Stomach (tissue), 9 donors: ENCODE results near the gene TMEM51. TPM values are rescaled to one million over a fixed set of nuclear protein-coding genes. Genes with fewer than 3 reads are reported as not detected.

Experiments
- DNase-seq, 2 donors: peaks; one replicate each; pipeline versions ENCODE4 v3.0.0 to v3.0.0-alpha.2; 2013 to 2019
- H3K27ac ChIP-seq, 5 donors: fragments of 200-600 bp in 4 of 5; sonication (generic) in 4 of 5; one replicate each; pipeline ENCODE4 v1.5.1; 2013 to 2019; ENCODE audit warnings: mild to moderate bottlenecking in 1 of 5, moderate library complexity in 1 of 5
- H3K27me3 ChIP-seq, 3 donors: fragments of 200-600 bp; sonication (generic); one replicate each; pipeline ENCODE4 v1.5.1; 2017 to 2019; ENCODE audit warnings: mixed run types in 1 of 3
- H3K36me3 ChIP-seq, 4 donors: fragments of 200-600 bp; sonication (generic); 1 replicate in 3 of 4; 2 replicates in 1 of 4; pipeline ENCODE4 v1.5.1; 2016 to 2019
- H3K4me1 ChIP-seq, 4 donors: fragments of 200-600 bp; sonication (generic); one replicate each; pipeline ENCODE4 v1.5.1; 2016 to 2019
- H3K4me3 ChIP-seq, 4 donors: fragments of 200-600 bp; sonication (generic) in 3 of 4; one replicate each; pipeline ENCODE4 v1.5.1; 2016 to 2019; ENCODE audit warnings: mild to moderate bottlenecking in 1 of 4
- H3K9me3 ChIP-seq, 4 donors: fragments of 200-600 bp; sonication (generic); one replicate each; pipeline ENCODE4 v1.5.1; 2016 to 2019
- EP300 ChIP-seq: sonication (generic); formaldehyde crosslinking; IDR thresholded peaks from one replicate; pipeline ENCODE4 v1.6.1; 2017; ENCODE audit warnings: antibody characterized with exemption
- POLR2A ChIP-seq, 4 donors: fragments of 450-650 bp; IDR thresholded peaks; one replicate each; pipeline ENCODE4 v1.6.1; 2016; ENCODE audit warnings: antibody characterized with exemption in 4 of 4, control low read depth in 2 of 4, mild to moderate bottlenecking in 1 of 4, moderate library complexity in 1 of 4
- POLR2AphosphoS5 ChIP-seq, 3 donors: sonication (generic); formaldehyde crosslinking; IDR thresholded peaks; one replicate each; pipeline ENCODE4 v1.6.1; 2016; ENCODE audit warnings: antibody characterized with exemption in 3 of 3
- WGBS, 5 donors: extraction: QIAGEN DNeasy Blood & Tissue Kit in 3 of 5; methylation state at CpG; one replicate each; pipeline versions ENCODE4 v1.1.5 to v1.1.7; 2013 to 2018; 5-methylcytosine and 5-hydroxymethylcytosine counted together
- intact Hi-C: fragments of 100-400 bp; cut with DNase I; formaldehyde crosslinking; loops from one replicate; pipeline ENCODE4 v1.15.1; 2023; ENCODE audit warnings: low total_unique reads
- polyA plus RNA-seq, 3 donors: library from polyadenylated mRNA; stranded (reverse); fragments of 200-250 nt; gene quantifications; one replicate each; pipeline ENCODE4 v1.2.3, GENCODE V29; 2013
- total RNA-seq, 5 donors: library from RNA; depleted of rRNA; stranded (reverse); fragments of >200 nt; gene quantifications; one replicate each; pipeline versions ENCODE4 v1.1.0 to v1.2.3, GENCODE V29; 2014 to 2016
- TF ChIP-seq, protein P1 (sequence below), 7 experiments: fragments of 450-650 bp in 4 of 7; fragments of 200-600 bp in 3 of 7; sonication (generic) in 3 of 7; IDR thresholded peaks; one replicate each; pipeline ENCODE4 v1.5.1; 2016 to 2019; ENCODE audit warnings: antibody characterized with exemption in 7 of 7, control low read depth in 2 of 7, mild to moderate bottlenecking in 1 of 7
- donor health status: healthy with polysubstance abuse.
- donor health status: Bipolar disorder and iron deficiency.
- donor health status: healthy.

Gene TMEM51
- total and polyA plus RNA-seq, 8 donors: 1.2 to 32.2 (median 15.1) TPM

DNA sequence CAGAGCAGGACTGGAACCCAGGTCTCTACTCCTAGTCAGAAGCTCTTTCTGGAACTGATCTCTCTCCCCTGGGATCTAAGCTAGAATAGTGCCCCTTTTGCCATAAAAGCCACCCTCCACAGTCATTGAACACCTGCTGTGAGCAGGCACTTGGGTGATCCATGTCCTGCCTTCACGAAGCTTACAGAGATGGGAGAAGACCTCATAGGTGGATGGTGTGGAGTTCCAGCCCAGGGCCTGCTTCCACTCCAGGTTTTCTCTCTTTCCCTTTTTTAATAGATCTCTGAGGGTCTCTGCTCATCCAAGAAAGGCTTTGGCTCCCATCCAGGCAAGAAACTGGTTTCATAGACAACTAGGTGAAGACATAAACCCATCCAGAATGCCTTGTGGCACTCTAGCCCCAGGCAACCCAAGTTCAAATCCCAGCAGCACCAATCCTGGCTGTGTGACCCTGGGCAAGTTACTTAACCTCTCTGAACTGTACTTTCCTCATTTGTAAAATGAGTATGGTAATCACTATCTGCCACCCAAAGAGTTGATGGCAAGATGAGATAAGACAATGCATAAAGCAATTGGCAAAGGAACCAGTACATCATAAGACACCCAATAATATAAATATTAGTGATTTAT lies 46.4 kb upstream of the TMEM51 start:
- no peak for TF ChIP-seq POLR2AphosphoS5 (IDR thresholded peaks at IDR 0.05)
- TF ChIP-seq, protein P1, sequence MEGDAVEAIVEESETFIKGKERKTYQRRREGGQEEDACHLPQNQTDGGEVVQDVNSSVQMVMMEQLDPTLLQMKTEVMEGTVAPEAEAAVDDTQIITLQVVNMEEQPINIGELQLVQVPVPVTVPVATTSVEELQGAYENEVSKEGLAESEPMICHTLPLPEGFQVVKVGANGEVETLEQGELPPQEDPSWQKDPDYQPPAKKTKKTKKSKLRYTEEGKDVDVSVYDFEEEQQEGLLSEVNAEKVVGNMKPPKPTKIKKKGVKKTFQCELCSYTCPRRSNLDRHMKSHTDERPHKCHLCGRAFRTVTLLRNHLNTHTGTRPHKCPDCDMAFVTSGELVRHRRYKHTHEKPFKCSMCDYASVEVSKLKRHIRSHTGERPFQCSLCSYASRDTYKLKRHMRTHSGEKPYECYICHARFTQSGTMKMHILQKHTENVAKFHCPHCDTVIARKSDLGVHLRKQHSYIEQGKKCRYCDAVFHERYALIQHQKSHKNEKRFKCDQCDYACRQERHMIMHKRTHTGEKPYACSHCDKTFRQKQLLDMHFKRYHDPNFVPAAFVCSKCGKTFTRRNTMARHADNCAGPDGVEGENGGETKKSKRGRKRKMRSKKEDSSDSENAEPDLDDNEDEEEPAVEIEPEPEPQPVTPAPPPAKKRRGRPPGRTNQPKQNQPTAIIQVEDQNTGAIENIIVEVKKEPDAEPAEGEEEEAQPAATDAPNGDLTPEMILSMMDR (IDR thresholded peaks at IDR 0.05): no peak
- no peak for TF ChIP-seq POLR2A (IDR thresholded peaks at IDR 0.05)
- TF ChIP-seq EP300: no peak
- DNase-seq: no peak
- Histone ChIP-seq H3K4me3 (no peak overlapping the region), H3K9me3 (peaks cover 3 to 10% (median 8%) of the 10 kb centered on the region in 4 donors), H3K4me1 (no peaks in the 10 kb centered on the region), H3K36me3 (no peaks in the 10 kb centered on the region), H3K27me3 (peaks cover 0 to 17% (median 0%) of the 10 kb centered on the region in 3 donors), H3K27ac (no peak overlapping the region)
- intact Hi-C loops: no loop called here
- 79 to 92% (median 88%) methylated on average over 1 of the region's 1 CpG for WGBS, 5 donors

DNA sequence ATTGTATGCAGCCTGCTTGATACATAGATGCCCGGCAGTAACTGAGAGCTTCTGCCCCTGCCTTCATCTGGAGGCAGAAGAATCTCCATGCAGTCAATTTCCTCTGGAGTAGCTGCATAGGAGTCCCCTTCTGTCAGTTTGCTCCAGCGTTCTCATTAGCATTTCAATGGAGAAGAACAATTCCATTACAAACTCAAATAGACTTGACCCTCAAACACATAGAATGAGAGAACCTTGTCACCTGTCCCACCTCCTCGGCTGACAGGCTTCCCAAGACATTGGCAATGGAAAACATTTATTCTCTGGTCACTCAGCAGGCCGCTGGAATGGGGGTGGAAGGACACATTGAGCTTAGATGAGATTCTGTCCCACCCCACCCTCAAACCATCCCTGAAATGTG lies 45.6 kb upstream of the TMEM51 start:
- no peak for DNase-seq
- no peaks in the 10 kb centered on the region for H3K4me1 ChIP-seq
- peaks cover 0 to 10% (median 0%) of the 10 kb centered on the region in 3 donors for H3K27me3 ChIP-seq
- intact Hi-C loops: no loop called here
- no peak overlapping the region for H3K4me3 ChIP-seq
- no peaks in the 10 kb centered on the region for H3K36me3 ChIP-seq
- no peak overlapping the region for H3K27ac ChIP-seq
- WGBS, 5 donors: 39 to 48% (median 43%) methylated on average over 4 of the region's 4 CpGs
- peaks cover 3 to 10% (median 8%) of the 10 kb centered on the region in 4 donors for H3K9me3 ChIP-seq
- TF ChIP-seq POLR2AphosphoS5 (IDR thresholded peaks at IDR 0.05) (no peak), EP300 (no peak), POLR2A (IDR thresholded peaks at IDR 0.05) (no peak)
- TF ChIP-seq, protein P1 (IDR thresholded peaks at IDR 0.05): no peak

DNA sequence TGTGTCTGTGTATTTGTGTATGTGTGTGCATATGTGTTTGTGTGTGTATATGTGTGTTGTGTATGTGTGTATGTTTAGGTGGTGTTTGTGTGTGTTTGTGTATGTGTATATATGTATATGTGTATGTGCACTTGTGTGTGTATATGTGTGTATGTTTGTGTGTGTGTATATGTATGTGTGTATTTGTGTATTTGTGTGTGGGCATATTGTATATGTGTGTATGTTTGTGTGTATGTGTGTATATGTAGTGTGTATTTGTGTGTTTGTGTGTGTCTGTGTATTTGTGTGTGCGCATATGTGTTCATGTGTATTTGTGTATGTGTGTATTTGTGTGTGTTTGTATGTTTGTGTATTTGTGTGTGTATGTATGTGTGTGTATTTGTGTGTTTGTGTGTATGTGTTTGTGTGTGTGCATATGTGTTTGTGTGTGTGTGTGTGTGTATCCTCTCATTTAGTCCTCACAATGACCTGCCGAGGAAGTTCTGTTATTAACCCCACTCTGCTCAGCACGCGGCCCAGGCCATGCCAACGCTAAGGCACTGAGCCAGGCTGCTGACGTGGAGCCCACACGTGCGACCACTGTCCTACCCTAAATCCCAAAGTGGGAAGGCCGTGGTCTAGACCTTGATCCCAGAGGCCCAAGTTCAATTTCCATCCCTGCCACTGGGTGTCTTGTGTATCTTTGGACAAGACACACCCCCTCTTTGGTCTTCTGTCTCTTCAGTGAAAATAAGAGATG lies 43.2 kb upstream of the TMEM51 start:
- 78 to 84% (median 84%) methylated on average over 9 of the region's 9 CpGs for WGBS, 5 donors
- intact Hi-C loops: no loop called here

DNA sequence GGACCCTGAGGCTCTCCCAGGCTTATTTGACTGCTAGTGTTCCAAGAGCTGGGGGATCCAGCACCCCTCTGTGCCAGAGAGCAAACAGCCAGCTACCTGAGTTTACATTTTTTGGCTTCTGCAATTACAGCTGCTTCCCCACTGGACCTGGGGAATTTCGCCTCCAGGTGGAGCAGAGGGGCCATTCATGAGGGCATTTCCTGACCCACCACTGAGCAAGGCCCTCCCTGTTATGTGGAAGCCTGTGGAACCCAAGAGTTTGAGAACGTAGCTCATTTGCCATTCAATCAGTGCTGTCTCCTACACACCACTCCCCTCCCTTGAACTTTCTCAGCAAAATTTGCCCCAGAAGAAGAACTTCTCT lies 42.7 kb upstream of the TMEM51 start:
- Histone ChIP-seq H3K4me1 (no peaks in the 10 kb centered on the region), H3K4me3 (no peak overlapping the region), H3K27me3 (no peaks in the 10 kb centered on the region), H3K9me3 (no peaks in the 10 kb centered on the region), H3K36me3 (peaks cover 0 to 14% (median 3%) of the 10 kb centered on the region in 4 donors), H3K27ac (no peak overlapping the region)
- 68 to 94% (median 86%) methylated on average over 2 of the region's 2 CpGs for WGBS, 5 donors
- intact Hi-C loops: no loop called here
- no peak for DNase-seq
- TF ChIP-seq POLR2A (IDR thresholded peaks at IDR 0.05) (no peak), EP300 (no peak)

More for the DNA sequence above, 43.2 kb upstream of the TMEM51 start:
- no peak for DNase-seq
- H3K9me3 ChIP-seq: no peaks in the 10 kb centered on the region
- no peak overlapping the region for H3K4me3 ChIP-seq
- no peak for TF ChIP-seq POLR2AphosphoS5 (IDR thresholded peaks at IDR 0.05)
- TF ChIP-seq, protein P1 (IDR thresholded peaks at IDR 0.05): no peak
- TF ChIP-seq EP300: no peak
- no peak for TF ChIP-seq POLR2A (IDR thresholded peaks at IDR 0.05)
- no peaks in the 10 kb centered on the region for H3K27me3 ChIP-seq
- H3K27ac ChIP-seq: no peak overlapping the region
- no peaks in the 10 kb centered on the region for H3K4me1 ChIP-seq
- peaks cover 0 to 8% (median 3%) of the 10 kb centered on the region in 4 donors for H3K36me3 ChIP-seq
